Natural killer cell (primary cell): ENCODE measurements around the gene RBM47. TPM values are rescaled to one million over a fixed set of nuclear protein-coding genes. Genes with fewer than 3 reads are reported as not detected.

Experiments
- ATAC-seq, 3 donors: fragments of 150-1000 bp in 2 of 3; fragments of 200-7000 bp in 1 of 3; cut with Tn5 transposase; 1 replicate in 1 of 3; 2 replicates in 2 of 3; pipeline ENCODE4 v1.10.0; 2021; ENCODE audit warnings: mild to moderate bottlenecking in 2 of 3, moderate library complexity in 2 of 3
- DNase-seq, 2 donors: peaks; one replicate each; pipeline versions ENCODE4 v3.0.0 to v3.0.0-alpha.2; 2013 to 2021; ENCODE audit warnings: mixed read lengths in 1 of 2
- H3K27ac ChIP-seq: one replicate; pipeline ENCODE4 v1.5.1; 2013; ENCODE audit warnings: mild to moderate bottlenecking, low read length
- H3K27me3 ChIP-seq: one replicate; pipeline ENCODE4 v1.6.1; 2013; ENCODE audit warnings: low read length; ENCODE audit not compliant: control insufficient read depth, insufficient read depth
- H3K36me3 ChIP-seq: one replicate; pipeline ENCODE4 v1.6.1; 2013; ENCODE audit warnings: low read length; ENCODE audit not compliant: control insufficient read depth, insufficient read depth
- H3K4me1 ChIP-seq: one replicate; pipeline ENCODE4 v1.6.1; 2013; ENCODE audit warnings: low read length; ENCODE audit not compliant: control insufficient read depth, insufficient read depth
- H3K4me3 ChIP-seq: one replicate; pipeline ENCODE4 v1.5.1; 2013; ENCODE audit warnings: low read length
- H3K9me3 ChIP-seq: one replicate; pipeline ENCODE4 v1.6.1; 2013; ENCODE audit warnings: low read length; ENCODE audit not compliant: control insufficient read depth, insufficient read depth
- H3K27ac Mint-ChIP-seq, 2 donors: one replicate each; pipeline ENCODE4 v1.8.0; 2022; ENCODE audit warnings: mild to moderate bottlenecking in 2 of 2, mixed read lengths in 2 of 2, moderate library complexity in 1 of 2
- H3K27me3 Mint-ChIP-seq, 2 donors: one replicate each; pipeline ENCODE4 v1.8.0; 2022; ENCODE audit warnings: low read depth in 2 of 2, mixed read lengths in 2 of 2
- H3K36me3 Mint-ChIP-seq: one replicate; pipeline ENCODE4 v1.8.0; 2022; ENCODE audit warnings: mixed read lengths
- H3K4me1 Mint-ChIP-seq, 2 donors: one replicate each; pipeline ENCODE4 v1.8.0; 2022; ENCODE audit warnings: mixed read lengths in 2 of 2
- H3K4me3 Mint-ChIP-seq: one replicate; pipeline ENCODE4 v1.8.0; 2022; ENCODE audit warnings: mild to moderate bottlenecking, moderate library complexity, mixed read lengths
- H3K9me3 Mint-ChIP-seq, 2 donors: one replicate each; pipeline ENCODE4 v1.8.0; 2022; ENCODE audit warnings: mixed read lengths in 2 of 2
- CTCF ChIP-seq: fragments of 200-600 bp; IDR thresholded peaks from one replicate; pipeline ENCODE4 v1.8.0; 2022; ENCODE audit warnings: antibody characterized with exemption
- WGBS: methylation state at CpG from one replicate; pipeline ENCODE4 v1.1.7; 2013; ENCODE audit warnings: missing lambda C conversion rate; ENCODE audit not compliant: insufficient coverage; 5-methylcytosine and 5-hydroxymethylcytosine counted together
- intact Hi-C: fragments of 100-400 bp; cut with micrococcal nuclease; formaldehyde crosslinking; loops from one replicate; pipeline ENCODE4 v1.14.2; 2022
- total RNA-seq, 4 donors: library from RNA; stranded (reverse); fragments of 120-200 nt in 1 of 4; gene quantifications; one replicate each; pipeline versions ENCODE4 v1.2.3 to v1.2.4, GENCODE V29; 2013 to 2022

Gene RBM47
- total RNA-seq, 3 donors from 2014 or later (not counting 1 experiment from before 2014, with no cell fraction given): 2.0 to 7.7 (median 3.9) TPM

GRCh38 chr4:40475609-40476008 lies 154.1 kb downstream of the RBM47 start:
- Histone ChIP-seq H3K4me3 (no peak overlapping the region), H3K27ac (no peak overlapping the region), H3K27me3 (no peaks in the 10 kb centered on the region), H3K36me3 (no peaks in the 10 kb centered on the region), H3K4me1 (no peaks in the 10 kb centered on the region), H3K9me3 (no peaks in the 10 kb centered on the region)
- no peaks in the 10 kb centered on the region for H3K9me3 Mint-ChIP-seq
- no peaks in the 10 kb centered on the region for H3K4me1 Mint-ChIP-seq
- no peak overlapping the region for H3K27ac Mint-ChIP-seq
- intact Hi-C loops: no loop called here
- H3K27me3 Mint-ChIP-seq: peaks cover 0 to 2% of the 10 kb centered on the region in 2 donors
- 97% methylated on average over 4 of the region's 4 CpGs for WGBS
- no peak for TF ChIP-seq CTCF
- ATAC-seq: no peak
- H3K36me3 Mint-ChIP-seq: no peaks in the 10 kb centered on the region
- no peak for DNase-seq
- no peak overlapping the region for H3K4me3 Mint-ChIP-seq

GRCh38 chr4:40473578-40474388 lies 155.9 kb downstream of the RBM47 start:
- H3K36me3 ChIP-seq: no peaks in the 10 kb centered on the region
- DNase-seq: no peak
- Mint-ChIP-seq H3K27me3 (peaks cover 0 to 2% of the 10 kb centered on the region in 2 donors), H3K27ac (no peak overlapping the region), H3K4me1 (no peaks in the 10 kb centered on the region), H3K36me3 (no peaks in the 10 kb centered on the region), H3K9me3 (no peaks in the 10 kb centered on the region), H3K4me3 (no peak overlapping the region)
- intact Hi-C loops: no loop called here
- no peak for TF ChIP-seq CTCF
- no peak overlapping the region for H3K27ac ChIP-seq
- no peak overlapping the region for H3K4me3 ChIP-seq
- 94% methylated on average over 8 of the region's 9 CpGs for WGBS
- no peaks in the 10 kb centered on the region for H3K9me3 ChIP-seq
- ATAC-seq: no peak
- no peaks in the 10 kb centered on the region for H3K27me3 ChIP-seq
- H3K4me1 ChIP-seq: no peaks in the 10 kb centered on the region

- WGBS: 98% methylated on average over 3 of the region's 3 CpGs
- Histone ChIP-seq H3K27me3 (no peaks in the 10 kb centered on the region), H3K4me1 (no peaks in the 10 kb centered on the region), H3K27ac (no peak overlapping the region), H3K9me3 (no peaks in the 10 kb centered on the region), H3K36me3 (no peaks in the 10 kb centered on the region), H3K4me3 (no peak overlapping the region)
- intact Hi-C loops: no loop called here
- Mint-ChIP-seq H3K27ac (no peak overlapping the region), H3K9me3 (no peaks in the 10 kb centered on the region), H3K4me1 (no peaks in the 10 kb centered on the region), H3K36me3 (no peaks in the 10 kb centered on the region), H3K4me3 (no peak overlapping the region), H3K27me3 (peaks cover 0 to 2% of the 10 kb centered on the region in 2 donors)
- no peak for TF ChIP-seq CTCF
- no peak for ATAC-seq
- DNase-seq: no peak
These were observed 157.7 kb downstream of the RBM47 start for GRCh38 chr4:40471923-40472322.

GRCh38 chr4:40466789-40467188 lies 162.9 kb downstream of the RBM47 start:
- H3K4me3 Mint-ChIP-seq: no peak overlapping the region
- DNase-seq (no peak), ATAC-seq (no peak)
- no peaks in the 10 kb centered on the region for H3K4me1 Mint-ChIP-seq
- no peaks in the 10 kb centered on the region for H3K27me3 ChIP-seq
- no peaks in the 10 kb centered on the region for H3K9me3 Mint-ChIP-seq
- H3K27ac ChIP-seq: no peak overlapping the region
- no CpG with 5 or more reads among the region's 1 CpG for WGBS
- H3K9me3 ChIP-seq: no peaks in the 10 kb centered on the region
- H3K36me3 Mint-ChIP-seq: no peaks in the 10 kb centered on the region
- H3K27me3 Mint-ChIP-seq: peaks cover 5 to 9% of the 10 kb centered on the region in 2 donors
- no peak for TF ChIP-seq CTCF
- intact Hi-C loops: no loop called here
- no peak overlapping the region for H3K4me3 ChIP-seq
- H3K27ac Mint-ChIP-seq: no peak overlapping the region
- no peaks in the 10 kb centered on the region for H3K4me1 ChIP-seq
- no peaks in the 10 kb centered on the region for H3K36me3 ChIP-seq
